CD4-positive, alpha-beta T cell treated with Interleukin-6 at 100 ng/mL for 8 hours (primary cell): Measurements from ENCODE around the gene ERC2.

ENCODE experiments used
- DNase-seq: peaks from one replicate; pipeline ENCODE4 v3.0.0-alpha.2; 2020; ENCODE audit warnings: mixed read lengths, low spot score

The ERC2 gene

GRCh38 chr3:55711646-55712045 lies 756.6 kb downstream of the ERC2 start:
- DNase-seq: no peak

DNA sequence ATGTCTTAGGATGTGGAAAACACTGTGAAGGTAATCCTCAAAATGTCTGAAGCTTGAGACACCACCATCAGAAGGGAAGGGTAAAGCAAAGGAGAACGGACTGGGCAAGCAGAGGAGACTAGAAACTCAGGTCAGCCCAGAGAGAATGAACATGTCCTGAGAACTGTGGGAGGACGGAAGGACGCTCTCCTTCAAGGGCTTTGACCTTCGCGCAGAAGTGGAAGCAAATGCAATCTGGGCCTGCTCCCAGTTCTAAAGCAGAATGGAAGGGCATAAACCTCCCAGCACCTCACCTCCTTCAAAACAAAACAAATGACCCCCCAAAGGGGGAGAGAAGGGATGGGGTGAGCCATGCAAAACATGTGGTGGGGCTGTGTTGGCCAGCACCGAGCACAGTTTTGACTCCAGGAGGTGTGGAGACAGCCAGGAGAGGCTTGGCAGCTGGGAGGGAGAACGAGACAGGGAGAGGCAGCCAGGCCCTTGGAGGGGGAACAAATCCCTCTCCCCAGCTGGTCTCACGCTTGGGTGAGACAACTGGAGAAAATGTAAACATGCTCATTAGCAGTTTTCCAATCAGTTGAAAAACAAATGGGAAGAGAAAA lies 758.8 kb downstream of the ERC2 start:
- DNase-seq: no peak

GRCh38 chr3:55708921-55709320 lies 759.3 kb downstream of the ERC2 start:
- DNase-seq: no peak

GRCh38 chr3:55708242-55708641 lies 760.0 kb downstream of the ERC2 start:
- no peak for DNase-seq

GRCh38 chr3:55704521-55704920 lies 763.7 kb downstream of the ERC2 start:
- DNase-seq: no peak

- DNase-seq: no peak
Observed at GRCh38 chr3:55702822-55703221, 765.4 kb downstream of the ERC2 start.

DNA sequence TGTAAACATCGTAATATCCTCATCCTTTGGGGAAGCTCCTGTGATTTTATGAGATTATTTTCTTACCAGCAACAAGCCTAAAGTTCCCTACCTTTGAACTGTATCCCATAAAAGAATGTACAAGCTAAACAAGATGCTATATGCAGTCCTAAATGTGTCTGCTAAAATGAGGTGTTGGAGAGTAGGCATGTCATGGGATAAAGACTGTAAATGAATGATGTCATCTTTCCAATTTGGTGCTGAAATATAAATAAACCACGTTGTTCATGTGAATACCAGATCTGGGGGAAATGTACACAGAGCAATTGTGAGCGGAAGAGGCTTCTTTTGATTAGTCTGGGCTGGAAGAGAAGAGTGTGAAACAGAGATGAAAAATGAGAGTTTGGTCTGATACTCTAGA lies 766.3 kb downstream of the ERC2 start:
- no peak for DNase-seq

DNA sequence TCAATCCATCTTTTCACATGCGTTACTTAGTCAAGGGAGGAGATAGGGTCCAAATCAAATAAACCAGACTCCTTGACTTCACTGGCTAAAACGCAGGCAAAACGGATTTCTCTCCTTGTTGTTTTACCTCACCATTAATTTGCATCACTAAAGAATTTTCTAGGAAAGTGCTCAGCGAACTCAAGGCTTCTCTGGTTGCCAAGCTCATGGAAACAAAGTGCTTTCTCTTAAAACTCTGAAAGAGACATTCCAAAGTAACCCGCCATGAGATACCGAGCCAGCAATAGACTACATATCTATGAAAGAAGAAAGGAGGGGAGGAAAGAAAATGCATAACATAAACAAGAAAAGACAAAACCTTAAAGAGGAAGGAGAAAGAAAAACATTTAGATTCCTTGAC lies 769.4 kb downstream of the ERC2 start:
- no peak for DNase-seq

GRCh38 chr3:55697177-55697865 lies 770.9 kb downstream of the ERC2 start:
- no peak for DNase-seq

GRCh38 chr3:55692957-55693558 lies 775.2 kb downstream of the ERC2 start:
- DNase-seq: no peak

DNA sequence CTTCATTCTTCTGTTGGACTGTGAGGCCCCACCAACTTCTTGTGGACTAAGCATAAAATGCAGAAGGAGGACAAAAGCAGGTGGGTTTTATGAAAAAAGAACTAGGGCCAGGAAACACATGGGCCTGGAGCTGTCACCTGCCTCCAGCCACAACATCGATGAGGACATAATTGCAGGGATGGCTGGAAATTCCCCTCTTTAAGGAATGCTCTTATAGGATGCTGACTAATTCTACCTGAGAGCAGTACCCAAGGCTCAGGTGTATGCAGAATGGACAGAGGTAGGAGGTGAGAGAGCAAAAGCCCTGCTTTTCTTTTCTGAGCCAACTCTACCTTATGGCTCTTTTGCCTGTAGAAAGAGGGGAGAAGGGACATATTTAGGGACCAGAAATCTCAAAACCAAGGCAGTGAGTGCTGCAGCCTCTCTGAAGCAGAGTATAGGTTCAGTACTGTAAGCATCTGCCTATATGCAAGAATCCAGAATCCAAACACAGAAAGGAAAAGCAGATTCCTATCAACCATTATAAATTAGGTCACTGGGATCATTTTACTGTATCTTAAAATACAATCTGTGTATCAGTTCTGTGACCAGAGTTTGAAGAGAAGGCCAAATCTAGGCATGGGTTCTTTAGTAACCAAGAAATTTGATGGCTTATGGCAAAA lies 775.8 kb downstream of the ERC2 start:
- no peak for DNase-seq

DNA sequence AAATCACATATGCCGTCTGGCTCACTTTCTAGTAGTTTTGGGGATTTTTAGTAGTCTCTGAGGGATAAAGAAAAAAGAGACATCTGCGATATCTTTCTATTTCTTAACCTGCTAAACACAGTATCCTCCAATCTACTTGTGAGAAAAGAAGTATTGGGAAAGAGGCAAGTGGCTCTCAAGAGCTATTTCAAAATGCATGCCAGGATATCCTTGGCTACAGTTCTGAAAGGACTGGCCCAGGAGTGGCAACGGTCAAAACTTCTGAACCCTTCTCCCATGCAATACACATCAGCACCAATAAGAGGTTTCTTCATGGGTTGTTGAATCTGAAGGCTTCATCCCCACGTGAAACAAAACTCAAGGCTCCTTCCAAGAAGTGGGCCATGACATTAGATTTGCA lies 777.1 kb downstream of the ERC2 start:
- DNase-seq: no peak

DNA sequence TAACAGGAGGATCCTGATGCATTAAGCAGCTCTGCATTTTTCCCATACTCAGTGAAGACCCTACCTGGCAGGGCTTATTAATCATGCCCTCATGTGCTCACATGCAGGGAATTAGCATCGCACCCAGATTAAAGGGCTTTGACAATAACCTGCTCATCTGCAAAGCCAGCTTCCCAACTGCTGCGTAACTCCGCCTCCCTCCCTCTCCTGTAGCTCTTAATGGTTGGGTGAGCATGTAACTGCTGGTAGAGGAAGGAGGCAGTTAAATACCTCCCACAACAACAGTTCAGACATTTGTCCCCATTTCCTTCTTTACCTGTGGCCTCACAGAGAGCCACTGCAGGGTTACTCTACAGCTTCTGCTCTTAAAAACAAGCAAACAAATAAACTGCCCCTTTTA lies 777.5 kb downstream of the ERC2 start:
- DNase-seq: no peak

- DNase-seq: no peak
Observed at GRCh38 chr3:55690177-55690576, 778.1 kb downstream of the ERC2 start.

DNA sequence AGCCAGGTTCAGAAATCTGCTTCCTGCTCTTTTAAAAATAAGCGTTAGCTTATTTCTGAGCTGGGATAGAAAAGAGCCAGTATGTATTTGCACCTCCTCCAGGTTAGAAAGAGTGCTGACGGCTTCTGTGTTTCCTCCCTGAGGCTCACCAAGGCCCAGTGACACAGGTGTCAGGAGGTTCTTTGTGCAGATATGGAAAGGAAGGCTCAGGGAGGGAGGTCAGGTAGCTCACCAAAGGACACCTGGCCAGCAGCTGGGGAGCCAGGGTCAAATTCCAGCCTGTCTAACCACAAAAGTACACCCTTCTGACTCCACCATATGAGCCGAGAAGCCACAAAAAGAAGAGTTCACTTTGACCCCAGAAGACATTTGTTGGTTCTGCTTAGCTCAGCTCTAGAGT lies 780.1 kb downstream of the ERC2 start:
- no peak for DNase-seq

GRCh38 chr3:55687526-55687925 lies 780.7 kb downstream of the ERC2 start:
- no peak for DNase-seq

- DNase-seq: no peak
Observed at GRCh38 chr3:55686426-55687254, 781.6 kb downstream of the ERC2 start.

- no peak for DNase-seq
Observed at GRCh38 chr3:55683666-55684270, 784.5 kb downstream of the ERC2 start.

GRCh38 chr3:55682461-55682860 lies 785.8 kb downstream of the ERC2 start:
- no peak for DNase-seq

DNA sequence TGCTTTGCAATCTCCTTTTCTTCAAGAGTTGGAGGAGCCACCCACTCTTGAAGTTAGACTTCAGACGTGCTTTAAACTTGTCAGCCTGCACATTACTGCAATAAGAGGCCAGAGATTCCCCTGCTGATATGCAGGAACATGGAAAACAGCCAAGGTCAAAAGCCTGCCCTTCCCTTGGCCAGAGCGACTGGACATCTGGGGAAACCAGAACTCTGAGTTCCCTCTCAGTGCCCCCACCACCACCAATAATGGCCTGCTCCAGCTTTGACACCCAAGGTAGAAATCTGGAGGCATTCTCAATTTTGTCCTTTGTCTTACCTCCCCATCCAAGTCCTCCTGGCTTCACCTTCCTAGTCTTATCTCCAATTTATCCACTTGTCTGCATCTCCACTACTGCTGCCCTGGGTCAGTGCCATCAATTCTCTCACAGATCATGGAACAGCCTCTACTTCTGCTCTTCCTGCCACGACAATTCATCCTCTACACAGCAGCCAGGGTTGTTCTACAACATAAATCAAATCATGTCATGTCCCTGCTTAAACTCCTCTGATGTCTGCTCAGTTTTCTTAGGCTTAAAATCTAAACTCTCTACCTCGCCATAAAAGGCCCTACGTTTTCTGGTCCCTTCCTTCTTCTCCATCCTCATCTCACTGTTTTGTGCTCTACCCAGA lies 789.6 kb downstream of the ERC2 start:
- DNase-seq: no peak

DNA sequence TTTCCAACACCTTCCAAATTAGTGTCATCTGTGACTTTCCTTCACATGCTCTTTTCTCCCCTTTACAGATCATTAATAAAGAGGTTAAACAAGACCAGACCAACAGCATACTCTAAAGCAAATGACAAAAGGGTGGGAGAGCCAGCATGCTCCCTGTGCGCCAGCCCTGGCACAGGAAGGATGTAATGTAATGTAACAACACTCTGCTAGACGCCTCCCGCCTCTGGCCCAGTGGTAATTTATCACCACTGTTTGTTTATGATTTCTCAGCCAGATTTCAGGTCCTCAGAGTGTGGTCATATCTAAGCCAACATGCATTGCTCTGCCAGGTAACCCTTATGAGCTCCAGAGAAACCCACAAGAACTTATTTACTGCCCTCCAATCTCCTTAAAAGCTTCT lies 791.6 kb downstream of the ERC2 start:
- no peak for DNase-seq
